ENCODE measurements around the gene CLEC3B.

- TF ChIP-seq CTCF (IDR thresholded peaks at IDR 0.05) (no peak), EZH2 (IDR thresholded peaks at IDR 0.05; ENCODE audit: borderline replicate concordance, insufficient read depth, low read depth, low read length, poor library complexity, severe bottlenecking) (no peak)
Measured at GRCh38 chr3:45003859-45004258, 22.2 kb upstream of the CLEC3B start.

All from B cell (primary cell).